NCI-H82 treated with DMSO at 0.1 percent for 48 hours (cell line): Measurements from ENCODE around the gene PRKAR1B.
"Not testable (repeated sequence)": the region's sequence is repeated elsewhere in the genome, so short reads cannot be mapped to it uniquely, and the experiment has no call there.

ENCODE experiments used
- DNase-seq: peaks from one replicate; lab custom pipeline; 2025; ENCODE audit not compliant: unreplicated experiment; lab: John Stamatoyannopoulos, UW

Gene PRKAR1B

DNA sequence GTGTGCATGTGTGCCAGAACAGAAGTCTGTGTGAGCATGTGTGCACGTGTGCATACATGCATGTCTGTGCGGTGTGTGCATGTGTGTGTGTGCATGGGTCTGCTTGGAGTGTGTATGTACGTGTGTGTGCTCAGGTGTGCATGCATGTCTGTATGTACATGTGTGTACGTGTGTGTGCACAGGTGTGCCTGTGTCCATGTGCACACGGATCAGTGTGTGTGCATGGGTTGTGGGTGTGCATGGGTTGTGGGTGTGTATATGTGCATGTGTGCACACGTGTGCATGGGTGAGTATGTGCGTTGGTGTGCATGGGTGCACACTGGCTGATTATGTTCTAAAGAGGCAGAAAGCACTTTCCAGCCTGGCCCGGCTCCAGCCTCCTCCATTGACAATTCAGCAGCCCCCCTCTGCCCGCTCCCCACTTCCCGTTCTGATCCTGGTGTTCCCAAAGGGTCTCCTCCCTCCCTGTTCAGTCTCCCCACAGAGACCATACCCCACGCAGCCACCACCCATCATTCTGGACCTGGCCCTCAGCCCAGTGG is 163.4 kb downstream of the PRKAR1B start:
- DNase-seq: no peak

DNA sequence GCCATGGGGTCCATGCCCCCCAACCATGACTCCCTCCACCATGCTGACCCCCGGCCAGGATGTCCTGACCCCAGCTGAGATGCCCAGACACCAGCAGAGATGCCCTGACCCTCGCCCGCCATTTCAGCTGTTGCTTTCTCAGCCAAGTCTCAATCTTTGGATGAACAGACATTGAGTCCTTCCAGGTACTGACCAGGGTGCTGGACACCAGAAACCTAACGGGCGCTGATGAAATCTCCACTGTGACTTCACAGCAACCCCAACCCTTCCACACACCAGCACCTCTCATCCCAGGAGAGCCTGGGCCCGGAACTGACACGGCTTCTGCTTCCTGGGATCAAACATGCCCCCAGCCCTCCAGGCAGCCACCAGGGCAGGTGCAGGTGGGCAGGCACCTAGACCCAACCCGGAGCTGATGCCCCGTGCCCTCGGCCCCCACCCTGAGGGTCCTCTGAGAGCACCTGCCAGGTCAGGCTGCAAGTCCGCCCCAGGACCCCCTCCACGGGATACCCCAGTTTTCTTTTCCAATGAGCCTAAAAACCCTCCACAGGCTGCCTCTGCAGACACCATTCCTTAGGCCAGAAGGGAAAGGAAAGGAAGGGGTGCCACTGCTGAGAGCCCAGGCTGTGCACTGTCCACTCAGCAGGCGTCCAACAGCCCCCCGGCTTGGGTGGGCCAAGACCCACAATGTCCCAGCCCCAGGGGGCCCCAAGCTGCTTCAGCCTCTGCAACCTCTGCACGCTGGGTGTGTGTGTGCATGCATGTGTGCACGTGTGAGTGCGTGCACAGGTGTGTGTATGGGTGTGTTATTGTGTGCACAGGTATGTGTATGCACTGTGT is 164.1 kb downstream of the PRKAR1B start:
- no peak for DNase-seq

DNA sequence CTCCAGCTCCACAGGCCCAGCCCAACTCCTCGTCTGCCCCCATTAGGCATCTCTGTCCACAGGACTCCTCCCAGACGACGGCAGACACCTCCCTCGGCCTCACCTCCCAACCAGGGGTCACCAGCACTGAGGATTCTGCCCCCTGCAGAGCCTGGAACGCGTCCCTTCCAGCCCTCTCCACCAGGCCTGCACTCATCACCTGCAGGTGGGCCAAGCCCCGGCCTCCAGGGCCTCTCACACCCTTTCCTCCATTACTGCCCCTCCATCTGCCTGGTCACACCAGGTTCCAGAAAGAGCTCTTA is 164.8 kb downstream of the PRKAR1B start:
- DNase-seq: no peak

DNA sequence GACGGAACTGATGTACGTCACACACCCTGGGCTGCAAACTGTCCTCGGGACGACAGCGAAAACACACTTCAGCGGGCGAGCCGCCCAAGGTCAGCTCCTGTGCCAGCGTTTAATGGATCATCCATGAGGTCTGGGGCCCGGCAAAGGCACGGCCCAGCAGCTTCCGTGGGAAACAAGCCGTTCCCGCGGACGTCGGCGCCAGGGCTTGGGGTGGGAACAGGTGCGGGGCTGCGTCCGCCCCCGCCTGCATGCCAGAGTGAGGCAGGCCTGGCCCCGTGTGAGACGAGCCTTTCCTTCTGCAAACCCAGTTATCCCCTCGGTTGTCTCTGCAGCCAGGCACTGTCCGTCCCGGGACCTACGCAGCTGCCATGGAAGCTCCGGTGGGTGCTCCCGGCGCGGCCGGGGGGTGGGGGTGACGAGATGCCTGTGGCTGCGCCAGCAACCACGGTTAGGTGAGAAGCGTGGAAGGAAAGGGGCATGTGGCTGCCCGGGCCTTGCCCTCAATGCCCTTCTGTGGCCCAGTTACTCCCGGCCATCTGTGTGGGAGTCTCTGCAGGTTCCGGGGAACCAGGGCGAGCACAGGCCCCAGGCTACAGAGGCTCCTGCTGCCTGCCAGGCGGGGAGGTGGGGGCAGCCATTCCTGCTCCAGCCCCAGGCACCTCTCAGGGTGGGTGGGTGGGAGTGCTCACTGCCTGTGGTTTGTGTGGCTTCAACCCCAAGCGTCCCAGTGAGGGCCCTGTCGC is 165.3 kb downstream of the PRKAR1B start:
- DNase-seq: no peak

DNA sequence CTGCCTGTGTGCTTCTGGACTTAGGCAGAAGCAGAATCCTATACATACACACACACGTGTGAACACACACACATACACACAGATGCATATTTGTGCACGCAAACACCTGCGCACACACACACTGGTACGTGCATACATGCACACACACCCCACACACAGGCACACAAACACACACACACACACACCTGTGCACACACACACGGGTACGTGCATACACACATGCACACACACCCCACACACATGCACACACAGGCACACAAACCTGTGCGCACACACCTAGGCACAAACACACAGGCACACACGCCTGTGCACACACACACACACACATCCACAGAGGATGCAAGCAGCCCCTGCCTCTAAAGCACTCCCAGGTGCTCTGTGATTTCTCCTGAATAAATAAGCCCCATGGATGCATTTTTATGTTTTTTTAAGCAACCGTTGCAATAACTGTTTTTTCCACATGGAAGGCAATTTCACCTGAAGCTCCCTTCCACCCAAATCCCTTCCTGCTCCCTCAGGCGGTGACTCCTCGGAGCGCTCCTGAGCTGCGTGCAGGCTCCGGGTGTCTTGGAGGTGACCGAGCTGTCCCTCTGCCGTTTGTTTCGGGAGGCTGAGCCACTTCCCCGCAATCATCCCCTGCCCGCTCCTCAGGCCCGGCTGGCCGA is 166.0 kb downstream of the PRKAR1B start:
- DNase-seq: no peak

DNA sequence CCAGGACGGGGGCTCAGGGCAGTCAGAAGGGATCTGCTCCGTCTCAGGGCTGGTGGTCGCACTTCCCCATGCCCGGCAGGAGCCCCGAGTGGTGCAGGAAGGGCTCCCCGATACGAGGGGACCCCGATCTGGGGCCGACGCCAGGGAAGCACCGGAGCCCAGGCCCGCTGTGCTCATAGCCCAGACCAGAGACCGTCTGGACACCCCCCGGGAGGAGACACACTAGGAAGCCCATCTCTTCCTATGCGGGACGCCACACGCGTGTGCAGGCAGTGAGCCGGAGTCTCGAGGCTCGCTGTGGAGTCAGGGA is 167.7 kb downstream of the PRKAR1B start:
- no peak for DNase-seq

DNA sequence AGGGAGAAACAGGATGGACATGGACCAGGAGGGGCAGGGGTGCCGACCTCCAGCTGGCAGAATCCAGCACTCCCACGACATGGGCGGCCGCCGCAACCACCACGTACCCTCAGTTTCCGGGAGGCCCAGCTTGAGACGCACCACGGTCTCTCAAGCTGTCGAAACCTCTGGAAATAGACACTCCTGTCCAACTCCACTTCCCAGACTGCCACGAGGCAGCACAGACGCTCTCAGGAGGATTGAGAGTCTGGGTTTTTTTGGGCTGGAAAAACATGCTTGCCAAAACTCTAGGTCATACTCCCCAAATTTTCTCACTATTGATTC is 169.6 kb downstream of the PRKAR1B start:
- no peak for DNase-seq

DNA sequence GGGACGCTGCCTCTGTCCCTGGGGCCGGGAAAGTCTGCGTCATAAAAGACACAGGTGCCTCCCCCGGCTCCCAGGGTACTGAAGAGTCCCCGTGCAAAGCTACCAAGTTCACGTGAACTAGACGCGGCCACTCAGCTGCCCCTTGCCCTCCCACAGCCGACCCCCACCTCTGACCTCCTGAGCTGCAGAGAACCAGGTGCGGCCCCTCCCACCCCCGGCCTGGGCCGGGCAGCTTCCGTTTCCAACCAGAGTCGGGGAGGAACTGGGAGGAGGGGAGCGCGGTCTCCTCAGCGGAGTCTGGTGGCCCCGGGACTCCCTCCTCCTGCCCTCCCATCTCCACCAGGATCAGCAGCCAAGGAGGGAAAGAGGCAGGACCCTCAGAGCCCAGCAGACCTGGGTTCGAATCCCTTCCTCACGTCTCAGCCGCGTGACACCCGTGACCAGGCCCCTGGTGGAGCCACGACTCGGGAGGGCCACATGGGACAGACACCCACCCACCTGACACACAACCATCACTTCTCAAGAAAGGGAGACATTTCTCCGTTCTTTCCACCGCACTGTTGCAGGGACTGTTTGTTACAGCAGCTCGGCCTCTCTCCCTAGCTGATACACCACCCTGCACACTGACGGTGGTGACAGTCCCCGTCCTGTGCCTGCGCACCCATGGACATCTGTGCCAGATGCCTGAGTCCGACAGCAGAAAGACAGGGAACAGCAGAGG is 170.1 kb downstream of the PRKAR1B start:
- DNase-seq: no peak

DNA sequence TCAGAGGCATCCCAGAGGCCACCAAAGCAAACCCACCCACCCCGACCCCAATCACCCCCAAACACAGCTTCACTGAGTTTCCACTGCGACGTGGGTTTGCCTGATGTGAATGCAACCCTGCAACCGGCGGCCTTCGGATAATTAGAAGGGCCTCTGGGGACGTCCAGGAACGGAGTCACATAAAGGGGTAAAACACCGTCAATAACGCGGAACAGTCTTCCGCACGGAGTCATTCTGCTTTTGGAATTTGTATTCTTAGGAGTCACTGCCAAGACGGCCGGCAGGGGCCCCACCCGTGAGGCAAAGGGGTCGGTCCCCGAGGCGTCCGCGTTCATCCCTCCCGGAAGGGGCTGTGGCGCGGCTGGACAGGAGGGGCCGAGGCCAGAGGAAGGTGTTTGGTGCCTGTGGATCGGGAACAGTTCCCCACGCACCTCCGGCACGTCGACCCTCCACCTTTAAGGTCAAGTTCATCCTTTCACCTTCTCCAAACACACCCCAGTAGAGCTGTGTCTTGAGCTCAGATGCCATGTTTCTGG is 170.7 kb downstream of the PRKAR1B start:
- no peak for DNase-seq

DNA sequence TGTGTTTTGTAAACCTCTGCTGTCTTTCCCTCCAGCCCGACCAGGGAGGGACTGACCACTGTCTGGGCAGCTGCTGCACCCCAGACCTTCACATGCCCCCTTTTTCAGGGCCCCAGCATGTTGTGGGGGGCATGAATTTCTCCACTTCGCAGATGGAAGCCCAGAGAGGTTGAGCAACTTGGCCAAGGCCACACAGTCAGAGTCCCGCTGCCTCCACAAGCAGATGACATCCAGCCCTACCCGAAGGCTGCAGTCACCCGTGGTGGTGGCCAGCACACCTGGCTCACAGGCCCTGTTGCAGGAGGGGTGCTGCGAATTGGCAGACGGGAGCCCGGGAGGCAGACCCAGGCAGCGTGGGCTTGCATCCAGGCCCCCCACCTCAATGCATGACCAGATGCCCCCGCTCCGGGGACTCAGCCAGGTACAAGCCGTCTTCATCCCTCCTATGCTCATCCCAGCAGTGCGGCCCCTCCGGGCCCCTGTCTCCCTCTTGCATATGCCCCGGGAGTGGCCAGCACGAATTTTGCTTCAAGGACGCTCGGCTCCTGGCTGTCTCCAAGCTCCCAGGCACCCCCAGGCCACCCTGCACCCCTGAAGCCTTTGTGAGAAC is 171.4 kb downstream of the PRKAR1B start:
- no peak for DNase-seq

DNA sequence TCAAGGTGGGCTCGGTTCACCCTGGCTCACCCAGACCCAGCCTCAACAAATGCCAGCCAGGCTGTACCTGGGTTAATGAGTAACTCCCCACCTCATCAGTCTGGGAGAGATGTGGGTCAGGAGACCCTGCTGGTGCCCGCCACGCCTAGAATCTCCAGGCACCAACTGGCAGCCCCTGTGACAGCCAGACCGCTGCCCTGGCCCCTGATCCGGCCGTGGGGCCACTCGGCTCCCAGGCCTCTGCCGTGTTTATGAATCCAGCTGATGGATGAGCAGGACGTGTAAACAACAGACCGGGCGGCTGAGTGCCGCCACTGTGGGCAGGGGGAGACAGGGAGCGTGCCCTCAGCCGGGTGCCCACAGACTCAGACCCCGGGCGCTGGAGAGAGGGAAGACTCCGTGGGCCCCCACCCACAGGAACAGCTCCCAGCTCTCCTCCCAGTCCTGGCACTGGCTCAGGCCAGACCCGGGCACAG is 173.4 kb downstream of the PRKAR1B start:
- no peak for DNase-seq

DNA sequence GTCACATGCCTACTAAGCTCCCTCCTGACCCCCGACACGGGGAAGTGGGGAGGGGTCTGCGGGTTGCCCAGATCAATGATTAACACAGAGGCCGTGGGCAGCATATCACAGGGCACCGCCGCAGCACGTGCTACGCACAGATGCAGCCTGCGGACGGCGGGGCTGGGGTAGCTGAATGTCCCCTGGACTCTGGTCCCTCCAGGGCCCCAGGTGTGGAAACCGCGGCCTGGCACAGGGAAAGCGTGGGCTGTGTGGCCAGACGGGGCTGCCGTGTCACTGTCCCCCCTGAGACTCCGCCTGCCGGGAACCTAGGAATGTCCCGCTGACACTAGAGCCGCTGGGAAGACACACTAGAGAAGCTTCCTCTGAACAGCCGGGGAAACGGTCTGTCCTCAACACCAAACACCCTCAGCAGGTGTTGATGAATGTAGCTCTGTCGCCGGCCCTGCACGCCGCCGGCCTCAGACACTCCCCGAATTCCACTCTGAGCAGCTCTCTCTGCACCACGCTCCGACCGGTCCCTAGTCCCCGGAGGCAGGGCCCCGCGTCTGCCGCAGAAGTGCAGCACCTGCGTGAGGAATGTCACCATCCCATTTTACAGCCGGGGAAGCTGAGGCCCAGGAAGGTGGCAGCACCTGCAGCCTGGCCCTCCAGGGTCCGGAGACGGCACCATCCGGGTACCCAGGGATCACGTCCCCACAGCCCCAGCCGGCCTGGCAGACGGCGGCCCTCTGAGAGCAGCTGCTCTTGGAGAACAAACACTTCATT is 174.0 kb downstream of the PRKAR1B start:
- no peak for DNase-seq

DNA sequence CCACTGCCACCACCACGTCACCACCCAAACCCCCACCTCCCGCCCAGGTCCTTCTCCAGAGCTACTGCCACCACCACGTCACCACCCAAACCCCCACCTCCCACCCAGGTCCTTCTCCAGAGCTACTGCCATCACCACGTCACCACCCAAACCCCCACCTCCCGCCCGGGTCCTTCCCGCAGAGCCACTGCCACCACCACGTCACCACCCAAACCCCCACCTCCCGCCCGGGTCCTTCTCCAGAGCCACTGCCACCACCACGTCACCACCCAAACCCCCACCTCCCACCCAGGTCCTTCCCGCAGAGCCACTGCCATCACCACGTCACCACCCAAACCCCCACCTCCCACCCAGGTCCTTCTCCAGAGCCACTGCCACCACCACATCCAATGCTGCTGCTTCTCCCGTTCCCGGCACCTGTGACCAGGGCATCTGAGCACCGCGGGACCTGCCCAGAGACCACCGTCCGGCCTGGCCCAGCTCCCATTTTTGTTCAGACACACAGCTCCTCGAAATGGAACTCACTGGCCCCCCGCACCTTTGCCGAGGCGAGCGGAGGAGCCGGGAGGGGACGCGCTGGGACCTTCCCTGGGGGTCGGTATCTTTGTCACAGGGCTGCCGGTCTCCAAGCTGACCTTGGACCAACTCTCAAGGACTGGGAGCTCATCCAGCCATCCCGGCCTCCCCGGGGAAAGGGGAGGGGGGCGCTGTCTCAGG is 174.8 kb downstream of the PRKAR1B start:
- not testable (repeated sequence) for DNase-seq

DNA sequence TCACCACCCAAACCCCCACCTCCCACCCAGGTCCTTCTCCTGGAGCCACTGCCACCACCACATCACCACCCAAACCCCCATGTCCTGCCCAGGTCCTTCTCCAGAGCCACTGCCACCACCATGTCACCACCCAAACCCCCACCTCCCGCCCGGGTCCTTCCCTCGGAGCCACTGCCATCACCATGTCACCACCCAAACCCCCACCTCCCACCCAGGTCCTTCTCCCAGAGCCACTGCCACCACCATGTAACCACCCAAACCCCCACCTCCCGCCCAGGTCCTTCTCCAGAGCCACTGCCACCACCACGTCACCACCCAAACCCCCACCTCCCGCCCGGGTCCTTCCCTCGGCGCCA is 175.5 kb downstream of the PRKAR1B start:
- not testable (repeated sequence) for DNase-seq

DNA sequence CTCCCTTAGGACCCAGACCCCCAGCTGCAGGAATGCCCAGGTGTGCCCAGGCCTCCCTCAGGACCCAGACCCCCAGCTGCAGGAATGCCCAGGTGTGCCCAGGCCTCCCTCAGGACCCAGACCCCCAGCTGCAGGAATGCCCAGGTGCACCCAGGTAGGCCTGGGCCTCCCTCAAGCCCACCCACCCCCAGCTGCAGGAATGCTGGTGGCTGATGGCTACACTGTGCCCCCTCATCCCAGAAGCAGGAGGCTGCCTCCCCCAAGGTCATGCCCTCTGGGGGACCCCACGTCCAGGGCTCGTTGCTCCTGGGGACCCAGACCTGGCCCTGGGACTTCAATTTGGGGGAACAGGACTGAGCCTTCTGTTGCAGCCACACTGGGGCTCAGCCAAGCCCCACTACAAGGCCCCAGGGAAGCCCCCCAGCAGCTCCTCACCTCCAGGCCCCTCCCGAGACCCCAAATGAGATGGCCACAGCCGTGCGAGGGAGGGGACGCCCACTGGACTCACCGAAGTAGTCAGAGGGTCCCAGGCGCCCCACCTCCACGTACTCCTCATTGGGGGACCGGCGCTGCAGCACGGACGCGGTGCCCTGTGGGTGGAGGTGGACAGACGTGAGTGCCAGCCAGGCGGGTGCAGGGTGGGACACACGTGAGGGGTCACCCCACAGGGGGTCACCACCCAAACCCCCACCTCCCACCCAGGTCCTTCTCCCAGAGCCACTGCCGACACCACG is 176.0 kb downstream of the PRKAR1B start:
- DNase-seq: no peak

DNA sequence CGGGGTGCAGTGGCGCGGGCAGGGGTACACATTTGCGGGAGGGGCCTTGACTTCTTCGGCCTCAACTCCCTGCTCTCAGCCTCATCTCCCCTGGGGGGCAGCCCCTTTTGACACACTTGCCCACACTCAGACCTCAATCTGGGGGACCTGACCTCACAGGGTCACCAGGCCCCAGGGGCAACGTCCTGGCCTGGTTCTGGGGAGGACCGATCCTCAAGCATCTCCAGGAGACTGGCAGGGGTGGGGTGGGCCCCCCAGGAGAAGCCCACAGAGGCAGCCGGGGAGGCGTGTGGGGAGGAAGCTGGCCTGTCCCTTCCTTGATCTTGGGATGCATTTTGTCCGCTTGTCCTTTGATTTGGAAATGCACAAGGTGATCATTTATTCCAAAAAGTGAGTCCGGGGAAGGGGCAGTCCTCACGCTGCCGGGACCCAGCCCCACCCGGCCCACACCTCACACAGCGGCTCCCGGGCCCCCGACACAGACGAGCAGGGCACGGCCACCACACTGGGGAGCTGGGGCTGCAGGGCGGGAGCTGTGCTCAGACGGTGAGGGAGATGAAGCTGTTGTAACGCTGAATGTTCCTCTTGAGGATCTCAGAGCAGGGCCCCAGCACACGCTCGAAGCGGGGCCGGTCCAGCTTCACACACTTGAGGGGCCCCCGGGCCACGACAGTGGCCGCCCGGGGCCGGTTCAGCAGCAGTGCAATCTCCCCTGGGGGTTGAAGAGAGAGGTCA is 177.0 kb downstream of the PRKAR1B start:
- DNase-seq: no peak

DNA sequence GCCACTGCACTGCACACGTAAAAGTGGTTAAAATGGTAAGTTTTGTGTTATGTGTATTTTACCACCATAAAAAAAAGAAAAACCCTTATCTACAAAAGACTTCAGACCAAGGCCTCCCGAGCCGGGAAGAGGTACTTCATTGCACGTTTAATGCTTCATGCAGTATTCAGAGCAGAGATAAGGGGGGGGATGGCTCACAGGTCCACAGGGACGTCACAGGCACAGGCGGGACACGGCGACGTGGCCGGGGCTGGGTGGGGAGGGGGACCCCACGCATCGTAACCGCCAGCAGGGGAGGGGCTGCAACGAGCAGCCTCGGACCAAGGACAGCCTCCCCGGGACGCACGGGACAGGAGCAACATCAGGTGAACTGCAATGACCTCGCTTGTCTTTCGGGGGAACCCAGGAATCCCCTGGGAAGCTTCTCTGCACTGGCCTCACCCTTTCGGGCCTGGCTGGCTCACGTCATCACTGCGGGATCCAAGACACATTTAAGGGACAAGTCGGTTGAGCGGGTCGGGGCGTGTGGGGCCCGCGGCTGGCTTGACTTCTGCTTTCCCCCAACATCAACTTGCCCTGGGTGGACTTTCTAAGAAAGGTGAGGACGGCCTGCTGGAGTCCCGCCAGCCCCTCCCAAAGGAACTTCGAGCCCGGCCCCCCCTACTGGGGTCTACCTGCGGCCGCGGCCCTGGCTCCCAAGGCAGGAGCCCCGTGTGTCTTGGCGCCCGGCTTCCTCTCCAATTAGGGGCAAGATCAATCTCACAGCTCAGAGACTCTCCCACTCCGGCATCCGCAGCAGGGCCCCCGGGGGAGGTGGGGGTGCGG is 177.8 kb downstream of the PRKAR1B start:
- no peak for DNase-seq
